Karpas-422 (cell line): ENCODE data around the gene MFNG. TPM values are rescaled to one million over a fixed set of nuclear protein-coding genes. Genes with fewer than 3 reads are reported as not detected.

Experiments
- DNase-seq: peaks from one replicate; pipeline ENCODE4 v3.0.0-alpha.2; 2015
- H2AFZ ChIP-seq: fragments of 200-600 bp; sonication (generic); 2 replicates; pipeline ENCODE4 v1.6.1; 2014; ENCODE audit warnings: antibody characterized with exemption, low read length, mixed read lengths
- H3K27ac ChIP-seq: fragments of 200-600 bp; sonication (generic); 2 replicates; pipeline ENCODE4 v1.5.1; 2014; ENCODE audit warnings: mild to moderate bottlenecking, low read length, moderate library complexity
- H3K27me3 ChIP-seq: fragments of 200-600 bp; sonication (generic); 2 replicates; pipeline ENCODE4 v1.6.1; 2014; ENCODE audit warnings: low read length, mixed read lengths
- H3K36me3 ChIP-seq: fragments of 200-600 bp; sonication (generic); 2 replicates; pipeline ENCODE4 v1.6.1; 2014; ENCODE audit warnings: low read length, mixed read lengths; ENCODE audit not compliant: insufficient read depth
- H3K4me1 ChIP-seq: fragments of 200-600 bp; sonication (generic); 2 replicates; pipeline ENCODE4 v1.6.1; 2014; ENCODE audit warnings: mild to moderate bottlenecking, low read length, mixed read lengths
- H3K4me2 ChIP-seq: fragments of 200-600 bp; sonication (generic); 2 replicates; pipeline ENCODE4 v1.6.1; 2014; ENCODE audit warnings: low read length, low read depth, mild to moderate bottlenecking; ENCODE audit not compliant: poor library complexity, severe bottlenecking
- H3K4me3 ChIP-seq: fragments of 200-600 bp; sonication (generic); 2 replicates; pipeline ENCODE4 v1.5.1; 2014; ENCODE audit warnings: mild to moderate bottlenecking, antibody characterized with exemption, low read length, mixed read lengths
- H3K79me2 ChIP-seq: fragments of 200-600 bp; sonication (generic); 2 replicates; pipeline ENCODE4 v1.6.1; 2014; ENCODE audit warnings: mild to moderate bottlenecking, low read length, mixed read lengths
- H3K9ac ChIP-seq: fragments of 200-600 bp; sonication (generic); 2 replicates; pipeline ENCODE4 v1.6.0; 2014; ENCODE audit warnings: low read length
- H3K9me2 ChIP-seq: fragments of 200-600 bp; sonication (generic), shearing (Covaris generic); replicated peaks from 2 replicates; pipeline ENCODE4 v1.6.0; 2014; ENCODE audit warnings: mild to moderate bottlenecking, low read length, moderate library complexity; ENCODE audit not compliant: insufficient read depth
- H3K9me3 ChIP-seq: fragments of 300-700, 200-600 bp; sonication (generic); 2 replicates; pipeline ENCODE4 v1.6.1; 2014; ENCODE audit warnings: low read length, mixed read lengths
- H4K20me1 ChIP-seq: fragments of 200-600 bp; sonication (generic); 2 replicates; pipeline ENCODE4 v1.6.1; 2014; ENCODE audit warnings: mild to moderate bottlenecking, antibody characterized with exemption, low read length, low read depth; ENCODE audit not compliant: insufficient read depth
- total RNA-seq: library from RNA; depleted of rRNA; stranded (reverse); fragments of >200 nt; shearing (Covaris generic); gene quantifications from 2 replicates; pipeline ENCODE4 v1.2.3, GENCODE V29; 2014; ENCODE audit warnings: low replicate concordance

MFNG gene
- total RNA-seq, 1 experiment from 2014 or later, result 105 TPM

DNA sequence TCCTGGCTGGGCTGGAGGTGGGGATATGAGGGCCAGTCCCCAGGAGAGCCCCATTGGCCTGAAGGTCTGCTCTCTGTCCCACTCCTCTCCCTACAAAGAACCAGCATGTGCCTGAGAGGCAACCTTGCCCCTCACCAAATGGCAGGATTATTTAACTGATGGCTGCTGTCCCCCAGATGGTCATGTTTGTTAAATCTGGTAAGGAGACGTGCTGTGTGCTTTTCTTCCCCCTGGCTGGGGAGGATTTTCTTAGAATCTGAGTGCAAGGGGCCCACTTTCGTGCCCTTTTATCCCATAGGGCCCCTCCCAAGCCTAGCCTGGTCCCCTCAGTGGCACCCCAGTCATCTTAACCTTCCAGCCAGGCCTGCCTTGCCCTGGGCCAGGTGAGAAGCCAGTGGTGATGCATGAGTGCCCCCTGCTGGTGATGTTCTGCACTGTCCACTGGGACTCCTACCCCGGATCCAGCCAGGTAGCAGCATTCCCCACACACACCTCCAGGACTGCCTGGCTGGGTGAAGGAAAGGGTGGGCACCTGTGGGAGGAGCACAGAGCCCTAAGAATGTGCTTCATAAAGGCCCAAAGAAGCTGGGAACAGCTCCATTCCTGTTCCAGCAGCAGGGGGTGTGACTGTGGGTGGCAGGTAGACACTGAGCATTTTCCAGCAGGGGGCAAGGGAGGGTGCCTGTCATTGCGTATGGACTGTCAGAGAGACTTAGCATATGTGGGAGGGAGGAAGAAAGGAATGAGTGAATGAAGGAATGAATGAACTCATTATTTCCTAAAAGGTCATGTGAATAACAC is 28.9 kb downstream of the MFNG start:
- H3K9ac ChIP-seq, result no peak overlapping the region
- H3K36me3 ChIP-seq, result no peaks in the 10 kb centered on the region
- no peaks in the 10 kb centered on the region for H3K9me3 ChIP-seq
- no peak overlapping the region for H3K27ac ChIP-seq
- no peak overlapping the region for H2AFZ ChIP-seq
- H3K4me1 ChIP-seq, result no peaks in the 10 kb centered on the region
- H3K9me2 ChIP-seq, result no peaks in the 10 kb centered on the region
- peaks cover 7% of the 10 kb centered on the region; the same call in 1 of the 2 replicates for H4K20me1 ChIP-seq
- H3K4me3 ChIP-seq, result no peak overlapping the region
- peak; percentile 90 for DNase-seq
- no peaks in the 10 kb centered on the region for H3K79me2 ChIP-seq
- H3K4me2 ChIP-seq, result no peak overlapping the region
- H3K27me3 ChIP-seq, result no peaks in the 10 kb centered on the region

- H3K4me2 ChIP-seq, result no peak overlapping the region
- no peak overlapping the region for H3K4me3 ChIP-seq
- H3K9ac ChIP-seq, result no peak overlapping the region
- no peaks in the 10 kb centered on the region for H3K36me3 ChIP-seq
- no peaks in the 10 kb centered on the region for H3K9me2 ChIP-seq
- no peaks in the 10 kb centered on the region for H3K4me1 ChIP-seq
- H3K27me3 ChIP-seq, result no peaks in the 10 kb centered on the region
- H2AFZ ChIP-seq, result no peak overlapping the region
- no peak for DNase-seq
- peaks cover 3% of the 10 kb centered on the region; the same call in 1 of the 2 replicates for H4K20me1 ChIP-seq
- H3K9me3 ChIP-seq, result no peaks in the 10 kb centered on the region
- H3K27ac ChIP-seq, result no peak overlapping the region
- no peaks in the 10 kb centered on the region for H3K79me2 ChIP-seq
Measured at GRCh38 chr22:37456346-37456745, 29.8 kb downstream of the MFNG start.

- Histone ChIP-seq H3K9me3 (no peaks in the 10 kb centered on the region), H3K27ac (no peak overlapping the region), H2AFZ (no peak overlapping the region), H3K9ac (no peak overlapping the region), H4K20me1 (peaks cover 3% of the 10 kb centered on the region; the same call in 1 of the 2 replicates), H3K9me2 (no peaks in the 10 kb centered on the region), H3K27me3 (no peaks in the 10 kb centered on the region), H3K79me2 (no peaks in the 10 kb centered on the region), H3K4me2 (no peak overlapping the region), H3K4me3 (no peak overlapping the region), H3K4me1 (no peaks in the 10 kb centered on the region), H3K36me3 (no peaks in the 10 kb centered on the region)
- no peak for DNase-seq
Measured at GRCh38 chr22:37455896-37456295, 30.3 kb downstream of the MFNG start.

GRCh38 chr22:37454857-37455686 is 31.1 kb downstream of the MFNG start:
- H3K4me2 ChIP-seq, result no peak overlapping the region
- DNase-seq, result no peak
- no peaks in the 10 kb centered on the region for H3K36me3 ChIP-seq
- H3K4me1 ChIP-seq, result peaks cover 5% of the 10 kb centered on the region; the same call in 1 of the 2 replicates
- no peak overlapping the region for H2AFZ ChIP-seq
- H3K27ac ChIP-seq, result no peak overlapping the region
- H4K20me1 ChIP-seq, result peaks cover 3% of the 10 kb centered on the region; the same call in 1 of the 2 replicates
- H3K9me2 ChIP-seq, result no peaks in the 10 kb centered on the region
- H3K9me3 ChIP-seq, result no peaks in the 10 kb centered on the region
- H3K79me2 ChIP-seq, result no peaks in the 10 kb centered on the region
- H3K4me3 ChIP-seq, result no peak overlapping the region
- H3K9ac ChIP-seq, result no peak overlapping the region
- H3K27me3 ChIP-seq, result no peaks in the 10 kb centered on the region

DNA sequence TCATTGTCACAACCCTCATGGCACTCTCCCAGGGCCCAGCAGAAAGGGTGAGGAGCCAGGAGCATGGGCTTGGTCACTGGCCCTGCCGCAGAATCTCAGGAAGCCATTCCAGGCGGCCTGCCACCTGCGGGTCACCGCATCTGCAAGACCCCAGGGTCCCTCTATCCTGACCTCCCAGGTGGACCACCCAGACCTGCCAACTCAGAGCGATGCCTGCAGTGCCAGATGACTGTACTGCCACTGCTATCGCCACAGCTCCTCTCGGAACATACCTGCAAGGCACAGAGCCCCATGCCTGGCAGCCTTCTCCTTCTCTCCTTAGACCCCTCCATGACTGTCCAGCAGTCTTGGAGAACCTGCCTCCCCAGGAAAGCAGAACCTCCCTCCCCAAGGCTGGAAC is 32.5 kb downstream of the MFNG start:
- Histone ChIP-seq H3K27me3 (no peaks in the 10 kb centered on the region), H3K79me2 (no peaks in the 10 kb centered on the region), H3K27ac (no peak overlapping the region), H3K4me2 (no peak overlapping the region), H3K9me2 (no peaks in the 10 kb centered on the region), H4K20me1 (peaks cover 3% of the 10 kb centered on the region; the same call in 1 of the 2 replicates), H3K4me3 (no peak overlapping the region), H3K9me3 (no peaks in the 10 kb centered on the region), H2AFZ (no peak overlapping the region), H3K9ac (no peak overlapping the region), H3K4me1 (peaks cover 5% of the 10 kb centered on the region; the same call in 1 of the 2 replicates), H3K36me3 (no peaks in the 10 kb centered on the region)
- DNase-seq, result no peak

GRCh38 chr22:37451218-37451617 is 35.0 kb downstream of the MFNG start:
- Histone ChIP-seq H3K27ac (no peak overlapping the region), H3K4me1 (peaks cover 5% of the 10 kb centered on the region; the same call in 1 of the 2 replicates)

GRCh38 chr22:37449331-37450001 is 36.7 kb downstream of the MFNG start:
- no peak overlapping the region for H3K9ac ChIP-seq
- no peak overlapping the region for H3K4me3 ChIP-seq
- no peaks in the 10 kb centered on the region for H4K20me1 ChIP-seq
- H3K4me2 ChIP-seq, result no peak overlapping the region
- H3K4me1 ChIP-seq, result peaks cover 5% of the 10 kb centered on the region; the same call in 1 of the 2 replicates
- no peaks in the 10 kb centered on the region for H3K27me3 ChIP-seq
- no peaks in the 10 kb centered on the region for H3K9me2 ChIP-seq
- no peak overlapping the region for H2AFZ ChIP-seq
- H3K27ac ChIP-seq, result no peak overlapping the region
- no peaks in the 10 kb centered on the region for H3K79me2 ChIP-seq
- no peaks in the 10 kb centered on the region for H3K9me3 ChIP-seq
- DNase-seq, result no peak
- no peaks in the 10 kb centered on the region for H3K36me3 ChIP-seq

More at GRCh38 chr22:37451218-37451617, 35.0 kb downstream of the MFNG start:
- Histone ChIP-seq H3K27me3 (no peaks in the 10 kb centered on the region), H3K9me2 (no peaks in the 10 kb centered on the region), H3K9ac (no peak overlapping the region), H3K79me2 (no peaks in the 10 kb centered on the region), H3K4me2 (no peak overlapping the region), H3K4me3 (no peak overlapping the region), H4K20me1 (no peaks in the 10 kb centered on the region), H2AFZ (no peak overlapping the region), H3K36me3 (no peaks in the 10 kb centered on the region), H3K9me3 (no peaks in the 10 kb centered on the region)
- no peak for DNase-seq
